HEK293 (cell line): Measurements from ENCODE around the gene NOX5.

Source experiments
- BCL11A ChIP-seq: fragments of 450-650 bp; formaldehyde crosslinking; IDR thresholded peaks from 2 replicates; pipeline ENCODE4 v1.5.1; 2016; ENCODE audit warnings: low read depth, missing biosample characterization, missing genetic modification characterization
- ELK4 ChIP-seq: IDR thresholded peaks from 2 replicates; pipeline ENCODE4 v1.6.1; 2011; ENCODE audit warnings: mild to moderate bottlenecking, low read depth, low read length, borderline replicate concordance
- FEZF1 ChIP-seq: fragments of 450-650 bp; formaldehyde crosslinking; IDR thresholded peaks from 2 replicates; pipeline ENCODE4 v1.5.1; 2016; ENCODE audit warnings: missing biosample characterization, missing genetic modification characterization
- GLIS1 ChIP-seq: fragments of 450-650 bp; formaldehyde crosslinking; IDR thresholded peaks from 2 replicates; pipeline ENCODE4 v1.5.1; 2016; ENCODE audit warnings: missing biosample characterization, missing genetic modification characterization
- GLIS2 ChIP-seq: fragments of 450-650 bp; formaldehyde crosslinking; IDR thresholded peaks from 2 replicates; pipeline ENCODE4 v1.5.1; 2016; ENCODE audit warnings: missing biosample characterization, missing genetic modification characterization
- IKZF3 ChIP-seq: fragments of 450-650 bp; IDR thresholded peaks from 2 replicates; pipeline ENCODE4 v1.5.0; 2018; ENCODE audit warnings: missing biosample characterization, mild to moderate bottlenecking, missing genetic modification characterization, moderate library complexity
- KLF16 ChIP-seq: fragments of 450-650 bp; formaldehyde crosslinking; IDR thresholded peaks from 2 replicates; pipeline ENCODE4 v1.5.1; 2017; ENCODE audit warnings: missing biosample characterization, missing genetic modification characterization
- KLF17 ChIP-seq: fragments of 450-650 bp; formaldehyde crosslinking; IDR thresholded peaks from 2 replicates; pipeline ENCODE4 v1.5.1; 2016; ENCODE audit warnings: missing biosample characterization, missing genetic modification characterization
- OVOL3 ChIP-seq: fragments of 450-650 bp; formaldehyde crosslinking; IDR thresholded peaks from 2 replicates; pipeline ENCODE4 v1.5.1; 2016; ENCODE audit warnings: missing biosample characterization, missing genetic modification characterization
- SCRT1 ChIP-seq: fragments of 450-650 bp; formaldehyde crosslinking; IDR thresholded peaks from 2 replicates; pipeline ENCODE4 v1.5.1; 2016; ENCODE audit warnings: missing biosample characterization, missing genetic modification characterization, borderline replicate concordance
- SP2 ChIP-seq: fragments of 450-650 bp; formaldehyde crosslinking; IDR thresholded peaks from 2 replicates; pipeline ENCODE4 v1.5.1; 2016; ENCODE audit warnings: missing biosample characterization, missing genetic modification characterization
- ZBTB1 ChIP-seq: fragments of 450-650 bp; formaldehyde crosslinking; IDR thresholded peaks from 2 replicates; pipeline ENCODE4 v1.5.1; 2016; ENCODE audit warnings: missing biosample characterization, missing genetic modification characterization
- ZBTB17 ChIP-seq: fragments of 450-650 bp; formaldehyde crosslinking; IDR thresholded peaks from 2 replicates; pipeline ENCODE4 v1.5.1; 2016; ENCODE audit warnings: missing biosample characterization, missing genetic modification characterization
- ZFP3 ChIP-seq: fragments of 450-650 bp; formaldehyde crosslinking; IDR thresholded peaks from 2 replicates; pipeline ENCODE4 v1.5.1; 2016; ENCODE audit warnings: low read depth, missing biosample characterization, missing genetic modification characterization
- ZNF121 ChIP-seq: fragments of 450-650 bp; formaldehyde crosslinking; IDR thresholded peaks from 2 replicates; pipeline ENCODE4 v1.5.1; 2016; ENCODE audit warnings: missing biosample characterization, missing genetic modification characterization
- ZNF16 ChIP-seq: fragments of 450-650 bp; formaldehyde crosslinking; IDR thresholded peaks from 2 replicates; pipeline ENCODE4 v1.5.1; 2016; ENCODE audit warnings: low read depth, missing biosample characterization, missing genetic modification characterization
- ZNF202 ChIP-seq: fragments of 450-650 bp; formaldehyde crosslinking; IDR thresholded peaks from 2 replicates; pipeline ENCODE4 v1.5.1; 2016; ENCODE audit warnings: missing biosample characterization, missing genetic modification characterization, borderline replicate concordance
- ZNF24 ChIP-seq: fragments of 450-650 bp; formaldehyde crosslinking; IDR thresholded peaks from 2 replicates; pipeline ENCODE4 v1.5.1; 2016; ENCODE audit warnings: missing biosample characterization, missing genetic modification characterization
- ZNF404 ChIP-seq: fragments of 450-650 bp; formaldehyde crosslinking; IDR thresholded peaks from 2 replicates; pipeline ENCODE4 v1.5.1; 2017; ENCODE audit warnings: missing biosample characterization, missing genetic modification characterization
- ZNF423 ChIP-seq: fragments of 450-650 bp; formaldehyde crosslinking; IDR thresholded peaks from 2 replicates; pipeline ENCODE4 v1.5.1; 2016; ENCODE audit warnings: missing biosample characterization, missing genetic modification characterization
- ZNF449 ChIP-seq: fragments of 450-650 bp; formaldehyde crosslinking; IDR thresholded peaks from 2 replicates; pipeline ENCODE4 v1.5.1; 2017; ENCODE audit warnings: missing biosample characterization, mild to moderate bottlenecking, missing genetic modification characterization, moderate library complexity
- ZNF530 ChIP-seq: fragments of 450-650 bp; formaldehyde crosslinking; IDR thresholded peaks from 2 replicates; pipeline ENCODE4 v1.5.1; 2016; ENCODE audit warnings: low read depth, missing biosample characterization, missing genetic modification characterization
- ZNF548 ChIP-seq: fragments of 450-650 bp; formaldehyde crosslinking; IDR thresholded peaks from 2 replicates; pipeline ENCODE4 v1.5.1; 2016; ENCODE audit warnings: missing biosample characterization, missing genetic modification characterization
- ZNF561 ChIP-seq: fragments of 450-650 bp; IDR thresholded peaks from 2 replicates; pipeline ENCODE4 v1.5.1; 2018; ENCODE audit warnings: missing biosample characterization, missing genetic modification characterization, borderline replicate concordance
- ZNF600 ChIP-seq: fragments of 450-650 bp; formaldehyde crosslinking; IDR thresholded peaks from 2 replicates; pipeline ENCODE4 v1.5.1; 2016; ENCODE audit warnings: missing biosample characterization, missing genetic modification characterization
- ZNF660 ChIP-seq: fragments of 450-650 bp; IDR thresholded peaks from 2 replicates; pipeline ENCODE4 v1.5.1; 2018; ENCODE audit warnings: missing biosample characterization, mild to moderate bottlenecking, missing genetic modification characterization
- ZNF692 ChIP-seq: fragments of 450-650 bp; formaldehyde crosslinking; IDR thresholded peaks from 2 replicates; pipeline ENCODE4 v1.5.1; 2016; ENCODE audit warnings: missing biosample characterization, missing genetic modification characterization
- ZNF747 ChIP-seq: fragments of 450-650 bp; formaldehyde crosslinking; IDR thresholded peaks from 2 replicates; pipeline ENCODE4 v1.5.1; 2016; ENCODE audit warnings: missing biosample characterization, missing genetic modification characterization
- ZNF843 ChIP-seq: fragments of 450-650 bp; formaldehyde crosslinking; IDR thresholded peaks from 2 replicates; pipeline ENCODE4 v1.5.1; 2016; ENCODE audit warnings: missing biosample characterization, missing genetic modification characterization
- ZSCAN5A ChIP-seq: fragments of 450-650 bp; formaldehyde crosslinking; IDR thresholded peaks from 2 replicates; pipeline ENCODE4 v1.5.1; 2016; ENCODE audit warnings: missing biosample characterization, missing genetic modification characterization

The NOX5 gene

GRCh38 chr15:69058830-69059556, 44.5 kb downstream of the NOX5 start (continued):
- TF ChIP-seq ELK4, result no peak
- peak; percentile 94 for TF ChIP-seq ZNF660 (tag by site-specific recombination)
- no peak for TF ChIP-seq ZNF747 (tag by site-specific recombination)
- TF ChIP-seq ZNF600, result peak; percentile 58; the same call in 1 of the 2 replicates
- no peak for TF ChIP-seq GLIS2 (tag by site-specific recombination)
- no peak for TF ChIP-seq ZNF16 (tag by site-specific recombination)
- no peak for TF ChIP-seq ZNF449 (tag by site-specific recombination)
- peak; percentile 88 for TF ChIP-seq IKZF3
- TF ChIP-seq ZBTB17 (tag by site-specific recombination), result 0 out of 2 replicates have a peak, but pooled peaks have one; percentile 27
- TF ChIP-seq ZNF202 (tag by site-specific recombination), result no peak
- no peak for TF ChIP-seq ZNF121 (tag by site-specific recombination)
- TF ChIP-seq KLF16 (tag by site-specific recombination), result no peak
- no peak for TF ChIP-seq ZFP3 (tag by site-specific recombination)
- no peak for TF ChIP-seq SCRT1 (tag by site-specific recombination)
- TF ChIP-seq GLIS1 (tag by site-specific recombination), result no peak
- TF ChIP-seq ZNF843 (tag by site-specific recombination), result peak; percentile 15; the same call in 1 of the 2 replicates
- no peak for TF ChIP-seq ZNF530 (tag by site-specific recombination)
- no peak for TF ChIP-seq OVOL3 (tag by site-specific recombination)
- peak; percentile 77; the same call in 1 of the 2 replicates for TF ChIP-seq ZNF561 (tag by site-specific recombination)
- no peak for TF ChIP-seq ZNF548 (tag by site-specific recombination)
- TF ChIP-seq FEZF1 (tag by site-specific recombination), result no peak
- TF ChIP-seq KLF17 (tag by site-specific recombination), result no peak
- TF ChIP-seq BCL11A (tag by site-specific recombination), result no peak
- TF ChIP-seq SP2 (tag by site-specific recombination), result no peak
- no peak for TF ChIP-seq ZSCAN5A (tag by site-specific recombination)
- peak; percentile 73 for TF ChIP-seq ZNF692 (tag by site-specific recombination)
- no peak for TF ChIP-seq ZNF423 (tag by site-specific recombination)
- no peak for TF ChIP-seq ZNF404
- TF ChIP-seq ZBTB1 (tag by site-specific recombination), result no peak
- no peak for TF ChIP-seq ZNF24 (tag by site-specific recombination)
- TF ChIP-seq, all 188 proteins: peak for 25
